ENCODE results near the gene NPTX1. TPM values are rescaled to one million over a fixed set of nuclear protein-coding genes. Genes with fewer than 3 reads are reported as not detected.
A peak's percentile ranks its signal among the peaks of the same experiment; 100 is the strongest.

The NPTX1 gene
- total and polyA plus RNA-seq, 2 of the 13 experiments (the other 11 are each of a cell fraction or from before 2014, with no cell fraction given) = 0.01 TPM; not detected in 1

DNA sequence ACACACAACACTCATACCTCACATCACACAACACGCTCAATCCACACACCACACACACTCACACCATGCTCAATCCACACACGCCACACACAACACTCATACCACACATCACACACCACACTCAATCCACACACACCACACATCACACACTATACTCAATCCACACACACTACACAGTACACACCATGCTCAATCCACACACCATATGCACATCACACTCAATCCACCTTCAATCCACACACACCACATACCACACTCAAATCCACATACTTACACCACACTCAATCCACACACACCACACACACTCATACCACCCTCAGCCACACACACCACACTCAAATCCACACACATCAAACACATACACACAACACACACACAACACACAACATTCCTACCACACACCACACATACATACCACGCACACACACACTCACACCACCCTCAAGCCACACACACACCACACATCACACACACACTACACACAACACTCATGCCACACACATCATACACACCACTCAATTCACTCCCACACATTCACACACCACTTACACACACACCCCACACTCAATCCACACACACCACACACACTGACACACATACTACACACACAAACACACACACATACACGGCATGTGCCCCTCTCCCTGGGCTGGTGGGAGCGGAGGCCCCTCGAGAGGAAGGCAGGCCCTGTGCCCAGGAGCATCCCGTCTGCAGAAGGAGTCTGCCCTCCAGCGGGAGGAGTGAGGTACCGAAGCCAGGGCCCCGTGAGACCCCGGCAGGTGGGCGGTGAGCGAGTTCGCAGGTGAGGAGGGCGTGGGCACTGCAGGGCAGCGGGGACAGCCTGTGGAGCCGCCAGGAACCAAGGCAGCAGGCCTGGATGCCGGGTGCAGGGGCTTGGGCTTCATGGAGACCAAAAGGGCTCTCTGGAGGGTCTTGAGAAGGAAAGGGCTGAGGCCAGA lies 35.1 kb upstream of the NPTX1 start (continued):
- TF ChIP-seq, protein P1, sequence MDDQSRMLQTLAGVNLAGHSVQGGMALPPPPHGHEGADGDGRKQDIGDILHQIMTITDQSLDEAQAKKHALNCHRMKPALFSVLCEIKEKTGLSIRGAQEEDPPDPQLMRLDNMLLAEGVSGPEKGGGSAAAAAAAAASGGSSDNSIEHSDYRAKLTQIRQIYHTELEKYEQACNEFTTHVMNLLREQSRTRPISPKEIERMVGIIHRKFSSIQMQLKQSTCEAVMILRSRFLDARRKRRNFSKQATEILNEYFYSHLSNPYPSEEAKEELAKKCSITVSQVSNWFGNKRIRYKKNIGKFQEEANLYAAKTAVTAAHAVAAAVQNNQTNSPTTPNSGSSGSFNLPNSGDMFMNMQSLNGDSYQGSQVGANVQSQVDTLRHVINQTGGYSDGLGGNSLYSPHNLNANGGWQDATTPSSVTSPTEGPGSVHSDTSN (CRISPR knock-in tag; IDR thresholded peaks at IDR 0.05; ENCODE audit: borderline replicate concordance) = no peak
- TF ChIP-seq AKAP8 (CRISPR knock-in tag; IDR thresholded peaks at IDR 0.05) (no peak), ZNF678 (CRISPR knock-in tag; IDR thresholded peaks at IDR 0.05) (no peak), RAD21 (CRISPR knock-in tag; IDR thresholded peaks at IDR 0.05) (peak; percentile 78), ZNF629 (CRISPR knock-in tag; conservative IDR thresholded peaks at IDR 0.05) (no peak), PITX1 (CRISPR knock-in tag; IDR thresholded peaks at IDR 0.05) (no peak), NONO (IDR thresholded peaks at IDR 0.05) (no peak), NONO (CRISPR knock-in tag; conservative IDR thresholded peaks at IDR 0.05) (no peak), ZNF230 (CRISPR knock-in tag; IDR thresholded peaks at IDR 0.05) (peak; percentile 53; the same call in 1 of the 2 replicates)

DNA sequence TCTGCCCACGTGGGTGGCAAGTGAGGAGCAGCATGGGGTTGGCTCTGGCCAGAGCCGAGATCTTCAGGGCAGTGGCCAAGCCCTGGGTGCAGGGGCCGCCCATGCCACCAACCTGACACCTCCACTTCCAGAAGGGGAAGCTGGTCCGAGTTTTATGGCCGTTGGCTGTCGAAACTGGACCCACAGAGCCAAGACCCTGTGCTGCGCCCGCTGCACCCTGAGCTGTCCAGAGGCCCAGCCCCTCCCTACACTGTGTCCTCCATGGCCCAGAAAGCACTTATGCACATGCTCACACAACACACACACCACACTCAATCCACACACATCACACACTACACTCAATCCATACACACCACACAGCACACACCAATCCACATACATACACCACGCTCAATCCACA lies 34.4 kb upstream of the NPTX1 start:
- Histone ChIP-seq H3K9me3 (ENCODE audit: low read length) (no peaks in the 10 kb centered on the region), H3K27me3 (ENCODE audit: control insufficient read depth in 1 of 2, insufficient read depth in 2 of 2, low read length in 2 of 2) (peaks cover 0 to 71% of the 10 kb centered on the region in 2 experiments), H3K4me2 (ENCODE audit: low read depth, low read length) (no peak overlapping the region), H4K20me1 (ENCODE audit: insufficient read depth, low read length) (no peaks in the 10 kb centered on the region), H3K36me3 (replicated peaks in 1 of 2; ENCODE audit: control insufficient read depth in 1 of 2, insufficient read depth in 2 of 2, low read length in 2 of 2) (no peaks in the 10 kb centered on the region), H2AFZ (ENCODE audit: low read length) (no peak overlapping the region), H3K4me3 (replicated peaks in 1 of 3; ENCODE audit: insufficient read depth in 1 of 3, low read depth in 2 of 3, low read length in 3 of 3) (no peak overlapping the region), H3K79me2 (ENCODE audit: insufficient read depth, low read length) (no peaks in the 10 kb centered on the region), H3K27ac (ENCODE audit: extremely low read length, insufficient read depth, low read length) (no peak overlapping the region), H3K4me1 (ENCODE audit: insufficient read depth, low read length) (no peaks in the 10 kb centered on the region), H3K9ac (ENCODE audit: insufficient read depth, low read depth, low read length) (no peak overlapping the region)
- 59% methylated on average over 3 of the region's 9 CpGs for WGBS (ENCODE audit: low lambda C conversion rate)
- ChIA-PET CTCF (ENCODE audit: low intra/inter-chr PET ratio, low total read pairs) (no interaction called here), POLR2A (no interaction called here)
- intact Hi-C loops (cut with micrococcal nuclease; ENCODE audit: unreplicated experiment) = loop anchor here (1.0 kb wide), 1 partner anchor 83 kb away; no protein-coding TSS in a partner anchor
- ATAC-seq = no peak
- no peak for DNase-seq (ENCODE audit: low spot score)
- no peak for FAIRE-seq
- in situ Hi-C loops (cut with HindIII; ENCODE audit: extremely low pct_ligation_motif_present, low pct_unique_long_range_greater_than_20kb) = no loop called here
- no TSS peak for BruUV-seq (replicated peaks)
- no peak for TF ChIP-seq HMGA1 (CRISPR knock-in tag; conservative IDR thresholded peaks at IDR 0.05)
- no peak for TF ChIP-seq ATF7-NPFF (CRISPR knock-in tag; IDR thresholded peaks at IDR 0.05; ENCODE audit: low read depth)
- TF ChIP-seq GFI1 (CRISPR knock-in tag; IDR thresholded peaks at IDR 0.05; ENCODE audit: borderline replicate concordance) = no peak
- no peak for TF ChIP-seq ZNF839 (CRISPR knock-in tag; IDR thresholded peaks at IDR 0.05; ENCODE audit: borderline replicate concordance)
- TF ChIP-seq ZNF430 (CRISPR knock-in tag; IDR thresholded peaks at IDR 0.05) = no peak
- TF ChIP-seq, protein P2, sequence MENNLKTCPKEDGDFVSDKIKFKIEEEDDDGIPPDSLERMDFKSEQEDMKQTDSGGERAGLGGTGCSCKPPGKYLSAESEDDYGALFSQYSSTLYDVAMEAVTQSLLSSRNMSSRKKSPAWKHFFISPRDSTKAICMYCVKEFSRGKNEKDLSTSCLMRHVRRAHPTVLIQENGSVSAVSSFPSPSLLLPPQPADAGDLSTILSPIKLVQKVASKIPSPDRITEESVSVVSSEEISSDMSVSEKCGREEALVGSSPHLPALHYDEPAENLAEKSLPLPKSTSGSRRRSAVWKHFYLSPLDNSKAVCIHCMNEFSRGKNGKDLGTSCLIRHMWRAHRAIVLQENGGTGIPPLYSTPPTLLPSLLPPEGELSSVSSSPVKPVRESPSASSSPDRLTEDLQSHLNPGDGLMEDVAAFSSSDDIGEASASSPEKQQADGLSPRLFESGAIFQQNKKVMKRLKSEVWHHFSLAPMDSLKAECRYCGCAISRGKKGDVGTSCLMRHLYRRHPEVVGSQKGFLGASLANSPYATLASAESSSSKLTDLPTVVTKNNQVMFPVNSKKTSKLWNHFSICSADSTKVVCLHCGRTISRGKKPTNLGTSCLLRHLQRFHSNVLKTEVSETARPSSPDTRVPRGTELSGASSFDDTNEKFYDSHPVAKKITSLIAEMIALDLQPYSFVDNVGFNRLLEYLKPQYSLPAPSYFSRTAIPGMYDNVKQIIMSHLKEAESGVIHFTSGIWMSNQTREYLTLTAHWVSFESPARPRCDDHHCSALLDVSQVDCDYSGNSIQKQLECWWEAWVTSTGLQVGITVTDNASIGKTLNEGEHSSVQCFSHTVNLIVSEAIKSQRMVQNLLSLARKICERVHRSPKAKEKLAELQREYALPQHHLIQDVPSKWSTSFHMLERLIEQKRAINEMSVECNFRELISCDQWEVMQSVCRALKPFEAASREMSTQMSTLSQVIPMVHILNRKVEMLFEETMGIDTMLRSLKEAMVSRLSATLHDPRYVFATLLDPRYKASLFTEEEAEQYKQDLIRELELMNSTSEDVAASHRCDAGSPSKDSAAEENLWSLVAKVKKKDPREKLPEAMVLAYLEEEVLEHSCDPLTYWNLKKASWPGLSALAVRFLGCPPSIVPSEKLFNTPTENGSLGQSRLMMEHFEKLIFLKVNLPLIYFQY (CRISPR knock-in tag; IDR thresholded peaks at IDR 0.05; ENCODE audit: borderline replicate concordance) = no peak
- TF ChIP-seq U2AF2 (IDR thresholded peaks at IDR 0.05; ENCODE audit: low read depth, low read length) = no peak
- TF ChIP-seq ZNF773 (CRISPR knock-in tag; IDR thresholded peaks at IDR 0.05; ENCODE audit: borderline replicate concordance) = no peak
- no peak for TF ChIP-seq CC2D1A (CRISPR knock-in tag; IDR thresholded peaks at IDR 0.05)
- TF ChIP-seq MTF1 (CRISPR knock-in tag; IDR thresholded peaks at IDR 0.05) = no peak
- no peak for TF ChIP-seq TMF1 (CRISPR knock-in tag; IDR thresholded peaks at IDR 0.05; ENCODE audit: low read depth)
